ENCODE data around the gene ANGPTL4.
"Not testable (repeated sequence)": the region's sequence is repeated elsewhere in the genome, so short reads cannot be mapped to it uniquely, and the experiment has no call there.

ANGPTL4 gene

GRCh38 chr19:8334458-8335342, 29.3 kb upstream of the ANGPTL4 start:
- Histone ChIP-seq H3K27ac (peak overlapping the region; percentile 72), H3K4me2 (peak overlapping the region; percentile 95), H3K4me3 (peak overlapping the region; percentile 75), H4K20me1 (peaks cover 16% of the 10 kb centered on the region; the same call in 1 of the 2 replicates), H3K27me3 (peaks cover 36% of the 10 kb centered on the region), H3K36me3 (no peaks in the 10 kb centered on the region), H3K4me1 (peaks cover 43% of the 10 kb centered on the region), H3K9ac (peak overlapping the region; percentile 74), H3K9me3 (no peaks in the 10 kb centered on the region)
- TF ChIP-seq Cebpa-rat (IDR thresholded peaks at IDR 0.05), result no peak

GRCh38 chr19:8335343-8336071, 28.4 kb upstream of the ANGPTL4 start:
- peaks cover 46% of the 10 kb centered on the region for H3K4me1 ChIP-seq
- TF ChIP-seq Cebpa-rat (IDR thresholded peaks at IDR 0.05), result no peak
- H3K27me3 ChIP-seq, result peaks cover 36% of the 10 kb centered on the region
- H3K36me3 ChIP-seq, result no peaks in the 10 kb centered on the region
- peak overlapping the region; percentile 74 for H3K9ac ChIP-seq
- peak overlapping the region; percentile 75 for H3K4me3 ChIP-seq
- no peaks in the 10 kb centered on the region for H3K9me3 ChIP-seq
- H4K20me1 ChIP-seq, result peaks cover 16% of the 10 kb centered on the region; the same call in 1 of the 2 replicates
- H3K4me2 ChIP-seq, result peak overlapping the region; percentile 95
- H3K27ac ChIP-seq, result peak overlapping the region; percentile 72

- Histone ChIP-seq H3K4me1 (peaks cover 52% of the 10 kb centered on the region), H3K27ac (no peak overlapping the region), H3K9ac (no peak overlapping the region)
Observed at GRCh38 chr19:8336072-8336569, 27.8 kb upstream of the ANGPTL4 start.

GRCh38 chr19:8336660-8337059, 27.3 kb upstream of the ANGPTL4 start:
- H3K4me2 ChIP-seq, result peak overlapping the region; percentile 95
- peaks cover 16% of the 10 kb centered on the region; the same call in 1 of the 2 replicates for H4K20me1 ChIP-seq
- H3K4me3 ChIP-seq, result no peak overlapping the region
- no peak for TF ChIP-seq Cebpa-rat (IDR thresholded peaks at IDR 0.05)
- no peak overlapping the region for H3K9ac ChIP-seq
- H3K27me3 ChIP-seq, result peaks cover 36% of the 10 kb centered on the region
- H3K36me3 ChIP-seq, result no peaks in the 10 kb centered on the region
- peaks cover 57% of the 10 kb centered on the region for H3K4me1 ChIP-seq
- no peaks in the 10 kb centered on the region for H3K9me3 ChIP-seq
- no peak overlapping the region for H3K27ac ChIP-seq

More at GRCh38 chr19:8336072-8336569, 27.8 kb upstream of the ANGPTL4 start:
- Histone ChIP-seq H3K27me3 (peaks cover 36% of the 10 kb centered on the region), H3K9me3 (no peaks in the 10 kb centered on the region), H3K4me2 (peak overlapping the region; percentile 95), H3K36me3 (no peaks in the 10 kb centered on the region), H3K4me3 (peak overlapping the region; percentile 75; the same call in 1 of the 2 replicates), H4K20me1 (peaks cover 16% of the 10 kb centered on the region; the same call in 1 of the 2 replicates)
- TF ChIP-seq Cebpa-rat (IDR thresholded peaks at IDR 0.05), result no peak

- H3K9ac ChIP-seq, result no peak overlapping the region
- no peak overlapping the region for H3K27ac ChIP-seq
- TF ChIP-seq Cebpa-rat (IDR thresholded peaks at IDR 0.05), result no peak
- peaks cover 68% of the 10 kb centered on the region for H3K4me1 ChIP-seq
- peak overlapping the region; percentile 95; the same call in 1 of the 2 replicates for H3K4me2 ChIP-seq
- H3K4me3 ChIP-seq, result no peak overlapping the region
- H3K36me3 ChIP-seq, result no peaks in the 10 kb centered on the region
- no peaks in the 10 kb centered on the region for H3K9me3 ChIP-seq
- peaks cover 16% of the 10 kb centered on the region; the same call in 1 of the 2 replicates for H4K20me1 ChIP-seq
- peaks cover 40% of the 10 kb centered on the region for H3K27me3 ChIP-seq
Observed at GRCh38 chr19:8337728-8338127, 26.2 kb upstream of the ANGPTL4 start.

- Histone ChIP-seq H3K4me1 (peaks cover 73% of the 10 kb centered on the region), H3K27ac (no peak overlapping the region), H3K36me3 (no peaks in the 10 kb centered on the region), H4K20me1 (0 out of 2 replicates have a peak, but pooled peaks cover 9% of the 10 kb centered on the region), H3K9ac (no peak overlapping the region), H3K9me3 (no peaks in the 10 kb centered on the region), H3K4me2 (no peak overlapping the region), H3K4me3 (no peak overlapping the region), H3K27me3 (peaks cover 37% of the 10 kb centered on the region)
- no peak for TF ChIP-seq Cebpa-rat (IDR thresholded peaks at IDR 0.05)
Observed at GRCh38 chr19:8338835-8339234, 25.1 kb upstream of the ANGPTL4 start.

GRCh38 chr19:8340341-8341096, 23.4 kb upstream of the ANGPTL4 start:
- Histone ChIP-seq H3K36me3 (no peaks in the 10 kb centered on the region), H4K20me1 (no peaks in the 10 kb centered on the region), H3K9me3 (no peaks in the 10 kb centered on the region), H3K4me2 (peak overlapping the region; percentile 38; the same call in 1 of the 2 replicates), H3K9ac (no peak overlapping the region), H3K4me1 (peaks cover 69% of the 10 kb centered on the region), H3K4me3 (no peak overlapping the region), H3K27ac (no peak overlapping the region), H3K27me3 (peaks cover 20% of the 10 kb centered on the region)
- no peak for TF ChIP-seq Cebpa-rat (IDR thresholded peaks at IDR 0.05)

GRCh38 chr19:8341504-8341903, 22.5 kb upstream of the ANGPTL4 start:
- not testable (repeated sequence) for H3K4me3 ChIP-seq, H3K27ac ChIP-seq, H4K20me1 ChIP-seq, H3K27me3 ChIP-seq, H3K4me2 ChIP-seq, H3K36me3 ChIP-seq, H3K9me3 ChIP-seq, H3K9ac ChIP-seq
- H3K4me1 ChIP-seq, result peaks cover 59% of the 10 kb centered on the region

- Histone ChIP-seq H4K20me1 (no peaks in the 10 kb centered on the region), H3K4me2 (peak overlapping the region; percentile 97), H3K36me3 (no peaks in the 10 kb centered on the region), H3K9ac (peak overlapping the region; percentile 75; the same call in 1 of the 2 replicates), H3K27me3 (peaks cover 6% of the 10 kb centered on the region; the same call in 1 of the 2 replicates), H3K4me3 (peak overlapping the region; percentile 78), H3K9me3 (no peaks in the 10 kb centered on the region), H3K4me1 (peaks cover 55% of the 10 kb centered on the region), H3K27ac (no peak overlapping the region)
- TF ChIP-seq Cebpa-rat (IDR thresholded peaks at IDR 0.05), result no peak
Observed at GRCh38 chr19:8342316-8342683, 21.7 kb upstream of the ANGPTL4 start.
